PFSK-1 (cell line): ENCODE results near the gene CABLES1.

Experiments used
- FOXP2 ChIP-seq: optimal IDR thresholded peaks from 2 replicates; pipeline ENCODE3; 2011; ENCODE audit warnings: borderline replicate concordance, control low read depth, inconsistent platforms; ENCODE audit not compliant: insufficient read depth; ENCODE audit errors: extremely low read length, extremely low read depth
- POLR2AphosphoS5 ChIP-seq: IDR thresholded peaks from 2 replicates; pipeline ENCODE4 v1.6.1; 2012; ENCODE audit warnings: low read depth, mild to moderate bottlenecking, control low read depth, low read length, moderate library complexity
- REST ChIP-seq, 2 experiments: IDR thresholded peaks; 2 replicates each; pipeline versions ENCODE4 v1.6.1 to v1.8.0; 2011 to 2012; ENCODE audit warnings: low read depth in 2 of 2, low read length in 2 of 2, control low read depth in 1 of 2, inconsistent platforms in 1 of 2, mild to moderate bottlenecking in 1 of 2, moderate library complexity in 1 of 2; ENCODE audit not compliant: insufficient read depth in 1 of 2
- SIN3A ChIP-seq: IDR thresholded peaks from 2 replicates; pipeline ENCODE4 v1.6.1; 2012; ENCODE audit warnings: mild to moderate bottlenecking, low read length, moderate library complexity, borderline replicate concordance; ENCODE audit not compliant: insufficient read depth
- TAF1 ChIP-seq: IDR thresholded peaks from 2 replicates; pipeline ENCODE4 v1.6.1; 2012; ENCODE audit warnings: low read length, control low read depth, borderline replicate concordance; ENCODE audit not compliant: insufficient read depth

The CABLES1 gene

GRCh38 chr18:23178201-23178600, 42.9 kb downstream of the CABLES1 start:
- TF ChIP-seq SIN3A (no peak), REST (IDR thresholded peaks at IDR 0.05; ENCODE audit: insufficient read depth in 1 of 2, low read depth in 2 of 2, low read length in 2 of 2) (no peak), POLR2AphosphoS5 (no peak), FOXP2 (no peak), TAF1 (no peak)

GRCh38 chr18:23178661-23179081, 43.4 kb downstream of the CABLES1 start:
- TF ChIP-seq TAF1, result no peak
- no peak for TF ChIP-seq REST (IDR thresholded peaks at IDR 0.05; ENCODE audit: insufficient read depth in 1 of 2, low read depth in 2 of 2, low read length in 2 of 2)
- no peak for TF ChIP-seq POLR2AphosphoS5
- no peak for TF ChIP-seq SIN3A
- no peak for TF ChIP-seq FOXP2

GRCh38 chr18:23179416-23179815, 44.1 kb downstream of the CABLES1 start:
- TF ChIP-seq FOXP2, result no peak
- TF ChIP-seq SIN3A, result no peak
- TF ChIP-seq TAF1, result no peak
- TF ChIP-seq REST (IDR thresholded peaks at IDR 0.05; ENCODE audit: insufficient read depth in 1 of 2, low read depth in 2 of 2, low read length in 2 of 2), result no peak
- TF ChIP-seq POLR2AphosphoS5, result no peak

- TF ChIP-seq TAF1 (no peak), SIN3A (no peak), REST (IDR thresholded peaks at IDR 0.05; ENCODE audit: insufficient read depth in 1 of 2, low read depth in 2 of 2, low read length in 2 of 2) (no peak), FOXP2 (no peak), POLR2AphosphoS5 (no peak)
Measured at GRCh38 chr18:23181547-23181946, 46.3 kb downstream of the CABLES1 start.

GRCh38 chr18:23182606-23183005, 47.3 kb downstream of the CABLES1 start:
- TF ChIP-seq POLR2AphosphoS5, result no peak
- no peak for TF ChIP-seq REST (IDR thresholded peaks at IDR 0.05; ENCODE audit: insufficient read depth in 1 of 2, low read depth in 2 of 2, low read length in 2 of 2)
- TF ChIP-seq FOXP2, result no peak
- no peak for TF ChIP-seq TAF1
- no peak for TF ChIP-seq SIN3A
